ENCODE data around the gene NT5C2.
"Not testable (repeated sequence)": the region's sequence is repeated elsewhere in the genome, so short reads cannot be mapped to it uniquely, and the experiment has no call there.

NT5C2 gene

GRCh38 chr10:103155471-103156085 is 37.5 kb downstream of the NT5C2 start:
- no peak for DNase-seq

GRCh38 chr10:103154521-103155299 is 38.4 kb downstream of the NT5C2 start:
- DNase-seq: no peak

GRCh38 chr10:103153302-103154197 is 39.5 kb downstream of the NT5C2 start:
- DNase-seq: no peak

GRCh38 chr10:103149991-103150622 is 43.0 kb downstream of the NT5C2 start:
- DNase-seq: no peak

GRCh38 chr10:103147645-103148044 is 45.4 kb downstream of the NT5C2 start:
- no peak for DNase-seq

- DNase-seq: no peak
These were observed 47.1 kb downstream of the NT5C2 start for GRCh38 chr10:103145860-103146466.

GRCh38 chr10:103145046-103145445 is 48.0 kb downstream of the NT5C2 start:
- DNase-seq: no peak

GRCh38 chr10:103144041-103144440 is 49.0 kb downstream of the NT5C2 start:
- no peak for DNase-seq

DNA sequence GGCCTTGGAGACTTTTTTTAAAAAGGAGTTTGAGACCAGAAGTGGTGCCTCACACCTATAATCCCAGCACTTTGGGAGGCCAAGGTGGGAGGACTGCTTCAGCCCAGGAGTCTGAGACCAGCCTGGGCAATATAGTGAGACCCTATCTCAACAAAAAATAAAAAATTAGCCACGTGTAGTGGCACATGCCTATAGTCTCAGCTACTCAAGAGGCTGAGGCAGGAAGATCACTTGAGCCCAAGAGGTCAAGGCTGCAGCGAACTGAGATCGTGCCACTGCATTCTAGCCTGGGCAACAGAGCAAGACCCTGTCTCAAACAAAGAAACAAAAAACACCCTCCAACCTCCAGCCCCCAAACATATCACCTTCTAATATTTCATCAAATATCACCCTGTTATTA is 49.4 kb downstream of the NT5C2 start:
- DNase-seq: not testable (repeated sequence)

DNA sequence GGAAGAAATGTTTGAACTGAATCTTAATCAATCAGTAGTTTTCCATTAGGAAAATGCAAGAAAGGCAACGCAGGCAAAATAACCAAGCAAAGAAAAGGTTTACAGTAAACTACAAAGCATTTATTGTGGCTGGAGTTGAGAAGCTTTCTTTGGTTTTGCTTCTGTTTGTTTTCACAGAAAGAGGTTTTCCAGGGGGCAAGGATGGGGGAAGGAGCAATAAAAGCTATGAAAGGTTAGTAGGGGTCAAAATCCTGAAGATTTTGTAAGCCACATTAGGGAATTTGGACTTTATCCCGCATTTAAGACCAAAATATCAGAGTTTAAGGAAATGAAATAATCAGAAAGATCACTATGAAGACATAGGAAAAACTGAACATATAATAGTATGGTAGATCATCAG is 51.1 kb downstream of the NT5C2 start:
- DNase-seq: no peak

DNA sequence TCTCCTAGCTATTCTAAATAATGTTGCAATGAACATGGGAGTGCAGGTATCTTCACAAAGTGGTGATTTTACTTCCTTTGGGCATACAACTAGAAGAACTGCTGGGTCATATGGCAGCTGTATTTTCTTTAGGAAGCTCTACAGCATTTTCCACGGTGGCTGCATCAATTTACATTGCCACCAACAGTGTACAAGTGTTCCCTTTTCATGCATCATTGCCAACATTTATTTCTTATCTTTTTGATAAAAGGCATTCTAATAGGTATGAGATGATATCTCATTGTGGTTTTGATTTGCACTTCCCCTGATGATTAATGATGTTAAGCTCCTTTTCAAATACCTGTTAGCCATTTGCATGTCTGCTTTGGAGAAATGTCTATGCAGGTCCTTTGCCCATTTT is 52.6 kb downstream of the NT5C2 start:
- DNase-seq: no peak

DNA sequence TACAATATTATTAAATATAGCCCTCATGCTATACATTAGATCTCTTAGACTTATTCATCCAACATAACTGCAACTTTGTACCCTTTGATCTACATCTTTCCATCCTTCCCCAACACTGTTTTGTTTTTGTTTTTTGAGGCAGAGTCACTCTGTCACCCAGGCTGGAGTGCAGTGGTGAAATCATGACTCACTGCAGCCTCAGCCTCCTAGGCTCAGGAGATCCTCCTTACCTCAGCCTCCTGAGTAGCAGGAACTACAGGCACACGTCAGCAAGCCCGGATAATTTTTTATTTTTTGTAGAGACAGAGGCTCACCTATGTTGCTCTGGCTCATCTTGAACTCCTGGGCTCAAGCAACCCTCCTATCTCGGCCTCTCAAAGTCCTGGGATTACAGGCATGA is 53.3 kb downstream of the NT5C2 start:
- DNase-seq: no peak

DNA sequence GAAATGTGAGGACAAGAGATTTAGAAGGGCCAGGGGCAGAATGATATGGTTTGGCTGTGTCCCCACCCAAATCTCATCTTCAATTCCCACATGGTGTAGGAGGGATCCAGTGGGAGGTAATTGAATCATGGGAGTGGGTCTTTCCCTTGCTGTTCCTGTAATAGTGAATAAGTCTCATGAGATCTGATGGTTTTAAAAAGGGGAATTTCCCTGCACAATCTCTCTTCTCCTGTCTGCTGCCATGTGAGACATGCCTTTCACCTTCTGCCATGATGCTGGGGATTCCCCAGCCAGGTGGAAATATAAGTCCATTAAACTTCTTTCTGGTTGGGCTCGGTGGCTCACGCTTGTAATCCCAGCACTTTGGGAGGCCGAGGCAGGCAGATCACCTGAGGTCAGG is 57.9 kb downstream of the NT5C2 start:
- DNase-seq: not testable (repeated sequence)

GRCh38 chr10:103130910-103131309 is 62.2 kb downstream of the NT5C2 start:
- DNase-seq: no peak

DNA sequence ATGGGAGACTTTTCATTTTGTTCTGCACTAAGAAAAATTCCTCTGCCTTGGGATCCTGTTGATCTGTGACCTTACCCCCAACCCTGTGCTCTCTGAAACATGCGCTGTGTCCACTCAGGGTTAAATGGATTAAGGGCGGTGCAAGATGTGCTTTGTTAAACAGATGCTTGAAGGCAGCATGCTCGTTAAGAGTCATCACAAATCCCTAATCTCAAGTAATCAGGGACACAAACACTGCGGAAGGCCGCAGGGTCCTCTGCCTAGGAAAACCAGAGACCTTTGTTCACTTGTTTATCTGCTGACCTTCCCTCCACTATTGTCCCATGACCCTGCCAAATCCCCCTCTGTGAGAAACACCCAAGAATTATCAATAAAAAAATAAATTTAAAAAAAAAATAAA is 62.9 kb downstream of the NT5C2 start:
- DNase-seq: not testable (repeated sequence)

GRCh38 chr10:103127241-103127640 is 65.8 kb downstream of the NT5C2 start:
- no peak for DNase-seq

DNA sequence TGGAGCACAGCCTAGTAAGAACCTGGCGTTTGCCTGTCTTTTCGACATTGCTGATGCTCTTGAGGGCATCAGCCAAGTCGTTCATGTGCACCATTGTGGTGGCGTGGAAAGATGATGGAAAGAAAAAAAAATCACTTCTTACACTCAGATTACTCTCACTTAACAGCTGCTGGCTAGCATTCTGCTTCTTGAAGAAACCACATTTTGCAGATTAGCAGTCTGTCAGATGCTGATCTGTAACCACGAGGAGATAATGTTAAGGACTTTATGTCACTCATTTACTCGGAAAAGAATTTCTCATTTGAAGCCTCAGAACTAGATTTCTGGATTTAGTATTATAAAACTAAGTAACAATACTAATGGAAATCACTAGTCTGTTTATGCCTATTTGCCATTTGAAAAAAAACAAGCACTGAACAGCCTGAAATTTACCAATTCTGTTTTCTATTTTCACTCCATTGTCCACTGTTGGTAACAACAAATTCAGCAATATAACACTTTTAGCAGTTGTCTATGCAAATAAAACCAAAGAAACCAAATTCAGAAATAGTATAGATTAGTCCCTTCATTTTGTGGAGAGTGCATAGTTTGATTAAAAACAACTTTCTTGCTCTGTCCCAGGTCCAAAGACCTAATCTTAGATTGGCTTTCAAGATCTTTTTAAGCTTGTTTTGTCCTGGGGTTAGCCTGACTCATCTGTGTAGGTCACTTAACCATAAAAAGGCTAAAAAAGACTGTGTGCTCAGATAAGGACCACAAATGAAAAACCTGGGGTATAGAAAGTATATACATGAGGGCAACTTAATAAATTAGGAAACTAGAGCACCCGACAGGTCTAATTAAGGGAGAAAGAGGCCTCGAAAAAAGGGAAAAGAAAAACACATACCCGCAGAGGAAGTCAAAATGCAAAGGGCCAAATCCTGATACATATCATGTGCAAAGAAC is 67.5 kb downstream of the NT5C2 start:
- DNase-seq: no peak

- no peak for DNase-seq
These were observed 68.5 kb downstream of the NT5C2 start for GRCh38 chr10:103124420-103125096.

DNA sequence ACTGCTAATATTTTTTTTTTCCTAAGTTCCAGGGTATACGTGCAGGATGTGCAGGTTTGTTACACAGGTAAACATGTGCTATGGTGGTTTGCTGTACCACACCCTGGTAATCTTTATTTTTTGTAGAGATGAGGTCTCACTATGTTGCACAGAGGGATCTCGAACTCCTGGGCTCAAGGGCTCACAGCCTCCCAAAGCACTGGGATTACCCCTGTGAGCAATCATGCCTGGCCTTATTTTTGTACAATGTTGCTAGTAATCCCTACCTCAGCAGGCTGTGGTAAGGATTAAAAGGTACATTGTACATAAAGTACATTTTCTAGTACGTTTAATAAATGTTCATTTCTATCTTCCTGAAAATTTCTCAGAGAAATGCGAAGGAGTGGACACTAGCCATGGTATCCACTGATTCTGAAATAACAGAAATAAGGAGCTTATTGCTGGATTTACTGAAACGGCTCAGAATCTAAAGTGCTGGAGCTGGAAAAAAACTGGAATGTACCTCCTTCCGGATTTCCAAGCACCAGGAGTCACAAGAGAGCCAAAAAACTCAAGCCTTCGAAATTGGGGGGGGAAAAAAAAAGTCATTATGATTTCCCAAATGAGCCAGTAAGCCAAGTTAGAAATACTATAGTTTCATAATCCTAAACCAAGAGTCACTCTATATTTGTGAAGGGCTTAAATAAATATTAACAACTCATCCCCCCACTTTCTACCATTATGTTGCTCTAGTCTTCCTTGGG is 69.6 kb downstream of the NT5C2 start:
- no peak for DNase-seq
